ENCODE measurements around the gene HPS6.

HPS6 gene

DNA sequence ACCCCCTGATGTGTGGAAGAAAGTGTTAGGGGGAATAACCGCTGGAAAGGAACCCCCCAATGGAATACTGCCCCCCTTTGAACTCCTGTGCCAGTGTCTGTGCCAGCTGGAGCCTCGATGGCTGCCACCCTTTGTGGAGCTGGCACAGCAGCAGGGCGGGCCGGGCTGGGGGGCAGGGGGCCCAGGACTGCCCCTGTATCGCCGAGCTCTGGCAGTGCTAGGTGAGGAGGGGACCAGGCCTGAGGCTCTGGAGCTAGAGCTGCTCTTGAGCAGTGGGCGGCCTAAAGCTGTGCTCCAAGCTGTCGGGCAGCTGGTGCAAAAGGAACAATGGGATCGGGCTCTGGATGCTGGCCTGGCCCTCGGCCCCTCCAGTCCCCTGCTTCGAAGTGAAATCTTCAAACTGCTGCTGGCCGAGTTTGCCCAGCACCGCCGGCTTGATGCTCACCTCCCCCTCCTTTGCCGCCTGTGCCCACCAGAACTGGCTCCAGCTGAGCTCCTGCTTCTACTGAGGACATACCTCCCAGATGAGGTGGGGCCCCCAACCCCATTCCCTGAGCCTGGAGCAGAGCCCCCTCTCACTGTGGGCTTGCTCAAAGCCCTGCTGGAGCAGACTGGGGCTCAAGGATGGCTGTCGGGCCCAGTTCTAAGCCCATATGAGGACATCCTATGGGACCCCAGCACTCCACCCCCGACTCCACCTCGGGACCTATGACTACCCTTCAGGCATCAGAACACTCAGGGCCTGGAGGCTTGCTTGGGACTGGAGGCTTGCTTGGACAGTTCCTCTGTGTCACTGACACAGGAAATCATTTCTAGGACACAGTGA is 2.2 kb downstream of the HPS6 start:
- DNase-seq (ENCODE audit: low read depth in 4 of 4, low spot score in 1 of 4), result no peak

DNA sequence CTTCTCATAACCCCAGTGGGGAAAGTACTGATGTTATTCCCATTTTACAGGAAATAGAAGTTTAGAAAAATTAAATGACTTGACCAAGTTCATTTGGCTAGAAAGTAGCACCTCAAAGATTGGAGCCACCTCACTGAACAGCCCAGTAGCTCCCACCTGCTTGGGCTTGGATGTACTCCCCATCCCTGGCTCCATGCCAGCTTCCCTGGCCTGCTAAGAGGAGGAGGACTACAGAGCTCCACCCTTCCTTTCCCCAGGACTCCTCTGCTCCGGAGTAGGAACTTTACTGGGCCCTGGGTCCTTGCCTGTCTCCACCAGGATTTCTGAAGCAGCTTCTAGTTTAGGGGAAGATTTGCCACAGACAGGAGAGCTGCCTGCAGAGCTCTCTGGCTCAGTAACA is 3.1 kb downstream of the HPS6 start:
- no peak for DNase-seq (ENCODE audit: low read depth in 4 of 4, low spot score in 1 of 4)

DNA sequence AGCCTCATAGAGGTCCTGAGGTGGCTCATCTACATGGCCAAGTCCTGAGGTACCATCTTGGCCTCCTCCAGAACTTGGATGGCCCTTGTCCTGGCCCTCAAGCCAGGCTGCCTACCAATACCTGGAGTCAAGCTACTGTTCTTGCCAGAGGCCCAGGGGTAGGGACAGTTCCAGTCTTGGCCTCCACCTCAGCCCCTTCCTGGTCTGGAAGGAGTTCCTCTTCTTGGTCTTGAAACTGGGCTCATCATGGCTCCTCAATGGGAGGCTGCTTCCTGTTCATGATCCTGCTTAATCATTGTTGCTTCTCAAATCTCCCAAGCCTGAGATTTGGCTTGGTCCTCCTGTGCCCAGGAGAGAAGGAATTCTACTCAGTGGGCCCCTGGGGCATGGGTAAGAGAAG is 3.9 kb downstream of the HPS6 start:
- no peak for DNase-seq (ENCODE audit: low read depth in 4 of 4, low spot score in 1 of 4)

DNA sequence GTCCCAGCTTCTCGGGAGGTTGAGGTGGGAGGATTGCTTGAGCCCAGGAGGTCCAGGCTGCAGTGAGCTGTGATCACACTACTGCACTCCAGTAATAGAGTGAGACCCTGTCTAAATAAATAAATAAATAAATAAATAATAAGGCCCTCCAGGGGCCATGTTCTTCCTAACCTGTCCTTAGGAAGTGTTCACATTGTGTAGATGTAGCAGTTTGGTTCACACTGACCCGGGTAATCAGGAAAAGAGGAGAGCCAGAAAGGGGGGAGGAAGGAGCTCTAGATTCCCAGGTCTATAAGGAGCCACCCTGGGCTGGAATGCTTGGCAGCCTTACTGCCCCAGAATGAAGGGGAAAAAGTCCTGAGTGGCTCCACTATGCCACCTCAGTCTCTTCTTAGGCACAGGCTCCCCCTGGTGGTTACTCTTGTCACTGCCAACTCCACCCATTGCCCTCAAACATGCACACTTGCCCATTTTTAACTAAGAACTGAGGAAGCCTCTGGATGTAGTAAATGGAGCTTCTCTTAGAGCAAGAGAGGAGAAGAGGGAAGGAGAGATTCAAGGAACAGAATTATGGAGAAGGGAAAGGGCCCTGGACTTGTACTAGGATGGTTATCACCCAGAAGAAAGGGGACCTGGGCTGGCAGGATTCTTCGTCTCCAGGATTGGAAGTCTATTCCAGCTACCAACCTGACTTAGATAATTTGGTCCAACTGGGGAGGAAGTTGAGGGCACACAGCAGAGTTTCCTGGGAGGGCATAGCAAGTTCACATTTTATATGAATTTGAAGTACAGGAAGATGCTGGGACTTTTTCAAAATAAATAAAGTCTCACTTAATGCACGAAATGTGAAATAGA is 7.8 kb downstream of the HPS6 start:
- DNase-seq (ENCODE audit: low read depth in 4 of 4, low spot score in 1 of 4), result peak; percentile 57 to 75 (median 66)

DNA sequence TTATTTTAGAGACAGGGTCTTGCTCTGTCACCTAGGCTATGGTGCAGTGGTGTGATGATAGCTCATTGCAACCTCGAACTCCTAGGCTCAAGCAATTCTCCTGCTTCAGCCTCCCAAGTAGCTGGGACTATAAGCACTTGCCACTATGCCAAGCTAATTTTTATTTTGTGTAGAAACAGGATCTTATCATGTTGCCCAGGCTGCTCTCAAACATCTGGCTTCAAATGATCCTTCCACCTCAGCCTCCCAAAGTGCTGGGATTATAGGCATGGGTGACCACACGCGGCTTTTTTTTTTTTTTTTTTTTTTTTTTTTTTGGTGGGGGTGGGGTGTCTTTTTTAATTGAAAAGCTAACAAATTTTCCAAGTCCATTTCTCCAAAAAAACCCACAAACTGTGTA is 18.4 kb downstream of the HPS6 start:
- DNase-seq (ENCODE audit: low read depth in 4 of 4, low spot score in 1 of 4), result no peak

DNA sequence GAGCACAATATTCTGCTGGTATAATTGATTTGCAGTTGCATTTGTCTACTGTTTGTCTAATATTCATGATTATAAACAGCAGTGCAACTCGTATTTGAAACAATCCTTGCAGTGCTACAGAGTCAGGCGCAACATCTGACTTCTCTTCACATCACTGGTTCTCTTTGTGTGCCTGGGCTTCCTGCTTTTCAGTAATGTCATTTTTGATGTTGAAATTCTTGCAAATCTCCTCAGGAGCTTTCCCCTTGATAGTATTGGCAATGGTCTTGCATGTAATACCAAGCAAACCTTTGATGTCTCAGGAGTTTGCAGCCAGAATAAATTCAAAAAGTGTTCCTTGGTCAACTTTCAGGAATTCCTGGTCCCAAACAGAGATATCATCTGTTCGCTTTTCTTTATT is 20.2 kb downstream of the HPS6 start:
- DNase-seq (ENCODE audit: low read depth in 4 of 4, low spot score in 1 of 4), result no peak

DNA sequence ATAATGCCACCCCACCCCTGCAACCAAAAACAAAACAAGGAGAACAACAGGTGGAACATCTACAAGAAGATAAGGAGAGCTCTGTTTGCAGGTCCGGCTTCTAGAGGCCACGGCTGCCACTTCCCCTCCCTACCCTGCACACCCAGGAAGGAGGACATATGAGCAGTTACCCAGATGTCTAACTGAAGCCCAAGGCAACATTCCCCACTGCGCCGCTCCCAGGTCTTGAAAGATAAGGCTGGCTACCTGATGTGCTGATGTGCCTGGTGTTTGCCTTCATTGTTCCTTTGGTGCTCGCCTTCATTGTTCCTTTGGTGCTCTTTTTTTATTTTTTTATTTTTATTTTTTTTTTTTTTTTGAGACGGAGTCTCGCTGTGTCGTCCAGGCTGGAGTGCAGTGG is 21.0 kb downstream of the HPS6 start:
- no peak for DNase-seq (ENCODE audit: low read depth in 4 of 4, low spot score in 1 of 4)

DNA sequence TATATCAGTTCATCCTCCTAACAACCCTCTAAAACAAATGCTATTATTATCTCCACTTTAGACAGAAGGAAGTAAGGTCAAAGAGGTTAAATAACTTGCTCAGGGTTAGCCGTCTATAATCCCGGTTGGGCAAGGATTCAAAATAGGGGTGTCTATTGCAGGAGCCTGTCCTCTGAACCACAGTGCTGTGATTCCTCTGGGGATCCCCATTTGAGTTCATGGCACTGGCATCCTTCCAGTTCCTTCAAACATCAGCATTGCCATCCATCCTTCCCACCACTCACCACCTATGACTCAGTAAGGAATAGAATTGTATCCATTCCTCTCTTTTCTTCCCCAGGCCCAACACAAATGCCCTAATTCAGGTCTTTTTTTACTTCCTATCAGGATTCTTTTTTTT is 25.6 kb downstream of the HPS6 start:
- DNase-seq (ENCODE audit: low read depth in 4 of 4, low spot score in 1 of 4), result no peak

DNA sequence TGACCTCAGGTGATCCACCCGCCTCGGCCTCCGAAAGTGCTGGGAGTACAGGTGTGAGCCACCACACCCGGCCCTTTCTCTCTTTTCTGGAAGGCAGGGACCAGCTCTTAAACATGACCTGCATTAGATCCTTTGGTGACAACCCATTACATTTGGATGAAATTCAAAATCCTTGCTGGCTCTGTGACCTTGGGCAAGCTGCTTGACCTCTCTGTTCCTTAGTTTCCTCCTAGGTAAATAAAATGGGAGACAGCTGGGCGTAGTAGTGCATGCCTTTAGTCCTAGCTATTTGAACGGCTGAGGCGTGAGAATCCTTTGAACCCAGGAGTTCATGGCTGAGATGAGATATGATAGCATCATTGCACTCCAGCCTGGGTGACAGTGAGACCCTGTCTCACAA is 31.3 kb downstream of the HPS6 start:
- DNase-seq (ENCODE audit: low read depth in 4 of 4, low spot score in 1 of 4), result no peak

DNA sequence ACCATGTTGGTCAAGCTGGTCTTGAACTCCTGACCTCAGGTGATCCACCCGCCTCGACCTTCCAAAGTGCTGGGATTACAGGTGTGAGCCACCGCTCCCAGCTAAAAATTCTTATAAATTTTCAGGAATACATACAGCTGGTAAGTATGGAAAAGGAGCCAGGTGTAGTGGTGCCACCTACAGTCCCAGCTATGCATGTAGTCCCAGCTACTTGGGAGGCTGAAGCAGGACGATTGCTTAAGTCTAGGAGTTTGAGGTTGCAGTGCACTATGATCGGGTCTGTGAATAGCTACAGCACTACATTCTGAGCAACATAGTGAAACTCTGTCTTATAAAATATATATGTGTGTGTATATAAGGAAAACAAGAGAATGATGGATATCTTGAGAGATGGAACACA is 36.0 kb downstream of the HPS6 start:
- no peak for DNase-seq (ENCODE audit: low read depth in 4 of 4, low spot score in 1 of 4)

DNA sequence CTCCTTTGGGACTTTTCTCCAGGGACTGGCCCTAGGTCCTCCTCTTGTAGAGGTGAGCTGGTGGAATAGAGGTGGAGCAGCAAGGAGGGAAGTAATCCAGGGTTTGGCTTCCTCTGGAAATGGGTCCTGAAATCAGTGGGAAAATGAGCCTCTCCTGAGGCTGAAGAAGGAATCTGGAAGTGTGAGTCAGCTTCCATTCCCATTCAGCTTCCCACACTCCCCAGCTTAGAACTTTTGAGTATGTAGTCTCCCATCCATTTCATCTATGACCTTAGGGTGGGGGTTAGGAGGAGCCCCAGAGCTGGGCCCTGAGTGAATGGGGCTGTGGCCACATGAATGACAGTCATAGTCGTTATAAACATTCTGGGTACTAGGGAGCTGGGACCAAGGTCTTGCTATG is 37.3 kb downstream of the HPS6 start:
- DNase-seq (ENCODE audit: low read depth in 4 of 4, low spot score in 1 of 4), result no peak

DNA sequence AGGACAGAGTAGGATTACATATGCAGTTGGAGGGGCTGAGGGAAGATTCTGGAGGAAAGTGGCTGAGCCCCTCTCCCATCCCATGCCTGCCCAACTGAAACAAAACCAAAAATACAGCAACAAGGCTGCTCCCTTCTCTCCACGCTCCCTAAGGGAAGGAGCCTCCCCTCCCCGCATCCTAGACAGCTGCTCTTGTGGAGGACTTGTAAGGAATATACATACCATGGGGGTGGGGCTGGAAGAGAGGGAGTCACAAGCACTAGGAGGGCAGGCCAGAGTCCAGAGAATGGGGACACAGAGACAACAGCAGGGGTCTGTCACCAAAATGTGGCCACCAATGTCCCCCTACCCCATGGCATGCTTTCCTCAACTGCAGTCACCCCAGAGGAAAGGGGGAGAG is 41.8 kb downstream of the HPS6 start:
- no peak for DNase-seq (ENCODE audit: low read depth in 4 of 4, low spot score in 1 of 4)

DNA sequence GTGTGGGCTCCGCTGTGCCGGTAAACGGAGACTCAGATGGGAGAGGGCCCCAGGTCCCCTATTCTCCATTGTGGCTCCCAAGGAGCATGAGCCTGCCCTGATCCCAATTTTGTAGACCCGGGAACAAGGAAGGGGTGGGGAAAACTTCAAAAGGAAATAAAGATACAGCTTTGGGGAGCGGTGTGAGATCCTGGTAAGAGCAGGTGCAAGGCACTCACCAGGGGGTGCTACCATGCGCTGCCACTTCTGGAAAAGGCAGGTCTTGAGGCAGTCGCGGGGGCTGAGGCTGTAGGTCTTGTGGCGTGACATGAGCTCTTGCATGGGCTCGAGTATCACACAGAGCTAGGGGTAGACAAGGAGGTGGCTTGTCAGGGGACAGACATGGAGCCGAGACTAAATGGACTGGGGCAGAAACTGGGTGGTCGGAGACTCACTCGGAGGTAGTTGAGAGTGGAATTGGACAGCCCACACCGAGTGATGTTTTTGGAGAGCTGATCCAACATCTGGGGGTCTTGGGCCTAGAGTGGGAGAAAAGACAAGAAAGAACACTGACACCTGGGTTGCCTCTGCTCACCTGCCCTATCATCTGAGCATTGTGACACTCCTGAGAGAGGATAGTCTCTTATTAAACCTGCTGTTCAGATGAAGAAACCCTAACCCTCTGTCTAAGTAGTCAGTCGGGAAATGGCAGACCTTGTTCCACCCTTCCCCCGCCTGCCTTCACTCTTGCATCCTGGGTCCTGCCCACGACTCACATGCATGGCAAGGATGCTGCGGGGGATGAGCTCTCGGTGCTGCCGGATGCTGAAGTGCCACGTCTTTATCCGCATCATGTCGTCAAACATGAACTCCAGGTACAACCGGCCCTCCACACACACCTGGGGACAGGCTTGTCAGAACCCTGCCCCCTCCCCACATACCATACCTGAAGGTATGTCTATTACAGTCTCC is 44.3 kb downstream of the HPS6 start:
- DNase-seq (ENCODE audit: low read depth in 4 of 4, low spot score in 1 of 4), result no peak

DNA sequence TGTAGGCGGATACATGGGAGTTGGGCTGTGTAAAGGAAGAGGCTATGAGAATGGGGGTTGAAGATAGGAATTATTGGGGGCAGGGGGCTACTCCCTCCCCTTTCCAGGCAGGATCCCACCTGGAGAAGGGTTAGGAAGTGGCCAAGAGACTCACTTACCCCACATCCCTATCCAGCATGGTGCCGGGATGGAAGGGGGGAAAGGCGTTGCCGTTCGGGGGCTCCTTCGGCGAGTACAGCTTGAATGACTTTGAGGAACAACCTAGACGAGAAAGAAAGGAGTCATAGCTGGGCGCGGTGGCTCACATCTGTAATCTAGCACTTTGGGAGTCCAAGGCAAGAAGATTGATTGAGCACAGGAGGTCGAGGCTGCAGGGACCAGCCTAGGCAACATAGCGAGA is 46.1 kb downstream of the HPS6 start:
- no peak for DNase-seq (ENCODE audit: low read depth in 4 of 4, low spot score in 1 of 4)

DNA sequence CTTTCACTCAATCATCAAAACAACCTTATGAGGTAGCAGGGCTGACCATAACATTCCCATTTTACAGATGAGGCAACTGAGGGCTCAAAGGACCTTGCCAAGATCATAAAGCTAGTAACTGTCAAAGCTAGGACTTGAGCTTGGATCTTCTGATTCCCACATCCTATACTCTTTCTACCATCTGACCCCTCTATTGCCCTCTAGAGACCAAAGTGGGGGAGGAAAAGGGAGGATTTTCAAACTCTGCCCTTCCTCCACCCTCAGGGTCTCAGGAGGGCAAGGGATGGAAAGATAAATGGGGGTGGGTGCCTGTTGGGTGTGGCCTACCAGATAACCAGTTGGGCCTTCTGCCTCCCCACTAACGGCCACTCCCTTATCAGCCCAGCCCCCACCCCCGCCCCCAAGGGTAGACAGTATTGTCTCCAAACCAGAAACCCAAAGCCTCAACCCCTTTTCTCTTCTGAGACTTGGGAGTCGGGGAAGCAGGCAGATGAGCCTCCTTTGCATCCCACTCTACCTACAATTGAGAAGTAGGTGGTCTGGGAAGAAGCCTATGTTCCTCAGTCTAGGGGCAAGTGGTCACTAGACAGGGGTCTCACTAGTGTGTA is 47.2 kb downstream of the HPS6 start:
- no peak for DNase-seq (ENCODE audit: low read depth in 4 of 4, low spot score in 1 of 4)

DNA sequence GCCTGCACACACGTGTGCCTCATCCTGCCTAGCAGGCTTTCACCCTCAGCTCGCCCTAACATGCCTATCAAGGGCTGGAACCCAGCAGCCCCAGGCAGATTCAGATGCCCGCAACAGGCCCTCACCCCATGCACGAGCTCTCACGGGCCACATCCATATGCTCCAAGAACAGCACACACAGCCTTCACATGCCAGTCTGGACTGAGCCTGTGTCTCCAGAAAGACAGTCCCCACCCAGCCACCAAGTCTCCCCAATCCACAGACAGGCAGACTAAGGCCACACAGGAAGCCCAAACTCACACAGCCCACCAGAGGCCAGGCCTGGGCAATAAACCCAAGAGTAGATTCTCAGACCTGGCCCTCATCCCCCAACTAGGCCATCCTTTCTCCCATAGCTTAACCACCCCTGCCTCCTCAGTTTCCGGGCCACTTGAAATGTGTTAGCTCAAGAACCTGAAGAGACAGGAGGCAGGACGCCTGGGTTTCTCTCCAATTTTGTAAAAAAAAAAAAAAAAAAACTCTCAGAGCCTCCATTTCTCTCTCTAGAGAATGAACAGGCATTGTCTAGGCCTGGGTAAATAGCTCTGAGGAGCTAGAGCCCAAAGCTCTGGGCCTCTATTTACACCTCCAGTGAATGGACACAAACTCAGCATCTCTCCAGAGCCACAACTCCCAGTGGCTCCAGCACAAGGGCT is 48.3 kb downstream of the HPS6 start:
- no peak for DNase-seq (ENCODE audit: low read depth in 4 of 4, low spot score in 1 of 4)

DNA sequence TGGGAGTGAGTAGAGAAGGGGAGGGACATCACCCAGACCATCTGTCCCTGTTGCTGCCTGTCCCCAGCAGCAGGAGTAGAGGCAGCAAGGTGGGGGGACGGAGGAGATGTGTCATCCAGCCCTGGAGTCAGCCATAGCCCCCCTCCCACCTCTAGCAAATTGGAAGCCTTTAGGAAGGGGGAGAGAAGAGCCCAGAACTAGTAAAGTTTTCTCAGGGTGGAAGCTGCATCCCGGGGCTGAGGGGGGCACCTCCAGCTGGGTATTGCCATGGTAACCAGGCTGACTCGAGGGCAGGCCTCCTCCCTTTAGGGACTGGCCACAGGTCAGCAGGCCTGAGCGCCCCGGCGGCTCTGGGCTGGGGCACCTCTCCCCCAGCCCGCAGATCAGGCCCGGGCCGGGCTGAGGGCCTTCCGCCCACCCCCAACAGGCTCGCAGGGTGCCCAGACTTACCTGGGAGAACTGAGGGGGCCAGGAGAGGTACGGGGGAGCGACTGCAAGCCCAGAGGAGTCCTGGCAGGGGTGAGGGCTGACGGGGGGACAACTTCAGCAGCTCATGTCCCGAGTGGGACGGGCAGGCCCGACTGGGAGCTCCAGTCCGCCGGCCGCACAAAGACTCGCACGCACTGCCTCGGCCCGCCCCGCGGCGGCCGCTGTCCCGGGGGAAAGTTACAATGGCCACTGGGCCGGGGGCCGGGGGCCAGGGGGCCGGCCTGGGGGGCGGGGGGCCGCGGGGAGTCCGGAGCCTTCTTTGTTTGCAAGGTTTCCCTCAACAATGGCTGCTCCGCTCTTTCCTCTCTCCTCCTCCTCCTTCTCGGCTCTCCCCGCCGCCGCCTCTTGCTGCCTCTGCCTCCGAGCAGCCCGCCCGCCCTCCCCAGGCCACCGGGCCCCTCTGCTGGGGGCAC is 49.1 kb downstream of the HPS6 start:
- no peak for DNase-seq (ENCODE audit: low read depth in 4 of 4, low spot score in 1 of 4)

DNA sequence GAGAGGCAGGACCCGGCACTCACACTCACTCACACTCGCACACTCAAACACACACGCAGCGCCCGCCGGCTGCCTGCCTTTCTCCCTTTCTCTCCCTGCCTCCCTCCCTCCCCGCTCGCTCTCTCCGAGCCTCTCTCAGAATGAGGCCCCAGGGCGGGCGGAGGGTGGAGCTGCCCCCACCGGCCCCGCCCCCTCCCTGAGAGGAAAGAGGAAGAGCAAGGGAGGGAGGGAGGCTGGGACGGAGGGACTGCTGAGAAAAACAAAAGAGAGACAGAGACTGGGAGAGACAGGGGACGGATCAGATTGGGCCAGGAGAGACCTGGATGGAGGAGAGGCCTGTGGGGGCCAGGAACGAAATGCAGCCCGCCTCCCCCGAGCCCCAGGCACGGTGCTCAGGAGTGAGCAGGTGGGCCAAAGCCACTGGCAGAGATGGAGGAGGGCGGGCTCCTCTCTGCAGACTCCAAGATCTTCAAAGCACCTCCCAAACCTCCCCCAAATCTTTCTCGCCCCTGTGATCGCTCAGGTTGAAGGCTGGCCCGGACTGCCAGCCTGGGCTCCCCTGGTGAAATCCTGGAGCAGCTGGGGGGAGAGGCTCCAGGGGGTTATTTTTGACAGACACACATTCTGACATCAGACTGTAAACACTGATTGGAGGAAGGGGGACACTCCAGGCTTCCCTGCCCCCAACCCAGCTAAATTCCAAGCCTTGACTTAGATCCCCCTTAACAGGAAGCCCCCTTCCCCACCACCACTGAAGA is 49.9 kb downstream of the HPS6 start:
- peak; percentile 55 to 90 (median 78) for DNase-seq (ENCODE audit: low read depth in 4 of 4, low spot score in 1 of 4)

DNA sequence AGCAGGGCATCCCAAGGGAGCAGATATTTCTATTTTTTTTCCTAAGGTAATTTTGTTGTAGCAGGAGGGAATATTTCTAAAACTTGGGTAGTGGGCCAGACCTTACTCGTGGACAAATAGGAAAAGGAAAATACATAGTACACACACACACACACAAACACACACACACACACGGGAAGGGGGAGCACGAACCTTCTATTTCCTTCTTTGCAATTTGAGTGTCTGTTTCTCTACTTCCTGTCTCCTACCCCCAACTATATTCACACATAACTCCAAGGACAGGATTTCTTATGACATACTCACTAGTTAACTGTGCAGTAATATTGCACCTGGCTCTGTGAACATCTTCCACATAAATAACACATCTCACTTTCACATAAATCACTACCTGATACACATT is 50.6 kb downstream of the HPS6 start:
- no peak for DNase-seq (ENCODE audit: low read depth in 4 of 4, low spot score in 1 of 4)
